ENCODE results near the gene CCDC171. TPM values are rescaled to one million over a fixed set of nuclear protein-coding genes. Genes with fewer than 3 reads are reported as not detected.

CCDC171 gene
- total and polyA plus RNA-seq, 10 of the 15 experiments (the other 5 are each of a cell fraction or from before 2014, with no cell fraction given): 1.00 to 7.2 (median 2.8) TPM

- FAIRE-seq (no peak), ATAC-seq (no peak), DNase-seq (ENCODE audit: low read depth, low spot score) (no peak)
- no peaks in the 10 kb centered on the region for H3K9me3 ChIP-seq (replicated peaks; ENCODE audit: control insufficient read depth, insufficient read depth, low read length)
- no peak overlapping the region for H3K4me3 ChIP-seq
- SMC1A ChIA-PET (ENCODE audit: uncharacterized antibody, unreplicated experiment): interaction anchor here (1.0 kb wide), 1 partner anchor 31 kb away, joined by 3 read pairs; no protein-coding TSS in a partner anchor
- no peak for TF ChIP-seq EGR1 (IDR thresholded peaks at IDR 0.05; ENCODE audit: borderline replicate concordance in 1 of 2, low read depth in 2 of 2, low read length in 2 of 2)
- TF ChIP-seq HDAC2 (IDR thresholded peaks at IDR 0.05): no peak
- no peak for TF ChIP-seq PBX3 (IDR thresholded peaks at IDR 0.05; ENCODE audit: insufficient replicate concordance, low read depth, low read length)
- TF ChIP-seq RFX5 (IDR thresholded peaks at IDR 0.05; ENCODE audit: low read depth, low read length): no peak
- TF ChIP-seq TARDBP (IDR thresholded peaks at IDR 0.05; ENCODE audit: borderline replicate concordance): no peak
- no peak for TF ChIP-seq MYB (IDR thresholded peaks at IDR 0.05; ENCODE audit: borderline replicate concordance, low read depth, low read length)
- TF ChIP-seq SPI1 (IDR thresholded peaks at IDR 0.05; ENCODE audit: borderline replicate concordance, insufficient read depth, low read depth, low read length): no peak
- TF ChIP-seq SIN3A (IDR thresholded peaks at IDR 0.05; ENCODE audit: low read depth, low read length): no peak
- no peak for TF ChIP-seq RBBP5 (conservative IDR thresholded peaks at IDR 0.05)
- no peak for TF ChIP-seq HSF1 (IDR thresholded peaks at IDR 0.05; ENCODE audit: low read depth, low read length)
- no peak for TF ChIP-seq USF2 (IDR thresholded peaks at IDR 0.05; ENCODE audit: borderline replicate concordance, low read depth, low read length)
- TF ChIP-seq STAT3 (IDR thresholded peaks at IDR 0.05; ENCODE audit: low read depth, low read length): no peak
- no peak for TF ChIP-seq RELB (IDR thresholded peaks at IDR 0.05; ENCODE audit: low read depth)
- no peak for TF ChIP-seq ZBTB4 (CRISPR knock-in tag; IDR thresholded peaks at IDR 0.05)
- no peak for TF ChIP-seq BHLHE40 (IDR thresholded peaks at IDR 0.05; ENCODE audit: borderline replicate concordance in 1 of 2, low read depth in 2 of 2, low read length in 1 of 2)
- no peak overlapping the region for H3K4me2 ChIP-seq (ENCODE audit: control insufficient read depth, insufficient read depth)
- RAD21 ChIA-PET (ENCODE audit: unreplicated experiment): no interaction called here
- in situ Hi-C loops (cut with MboI): no loop called here
- POLR2A ChIA-PET: no interaction called here
- no TSS peak for BruUV-seq (replicated peaks)
- H3K36me3 ChIP-seq (ENCODE audit: control insufficient read depth in 2 of 2, insufficient read depth in 2 of 2, low read length in 1 of 2): no peaks in the 10 kb centered on the region
- no peaks in the 10 kb centered on the region for H3K27me3 ChIP-seq (replicated peaks in 1 of 2; ENCODE audit: control insufficient read depth in 2 of 2, insufficient read depth in 2 of 2, low read length in 1 of 2)
- H2AFZ ChIP-seq (ENCODE audit: control insufficient read depth, low read depth, low read length): no peak overlapping the region
- H4K20me1 ChIP-seq (ENCODE audit: control insufficient read depth, insufficient read depth): no peaks in the 10 kb centered on the region
- no peaks in the 10 kb centered on the region for H3K4me1 ChIP-seq (ENCODE audit: control insufficient read depth, insufficient read depth, low read length)
- CTCF ChIA-PET: no interaction called here
- H3K79me2 ChIP-seq (ENCODE audit: control insufficient read depth, insufficient read depth, low read length): no peaks in the 10 kb centered on the region
- WGBS (ENCODE audit: insufficient coverage, insufficient replicate concordance, low lambda C conversion rate, missing lambda C conversion rate): 53% methylated on average over 3 of the region's 3 CpGs
- no peak overlapping the region for H3K9ac ChIP-seq (ENCODE audit: control insufficient read depth, insufficient read depth, low read length)
- no peak overlapping the region for H3K27ac ChIP-seq (ENCODE audit: control insufficient read depth, insufficient read depth)
- intact Hi-C loops (cut with micrococcal nuclease; ENCODE audit: unreplicated experiment): no loop called here
Measured at GRCh38 chr9:15842051-15842450, 289.2 kb downstream of the CCDC171 start.

Data from GM12878 (cell line).